Liver (tissue), 3 donors: ENCODE data around the gene RNASEH2A.

Source experiments
- EGR1 ChIP-seq, 2 donors: IDR thresholded peaks; 2 replicates each; pipeline ENCODE4 v1.6.1; 2016 to 2018; ENCODE audit warnings: antibody characterized with exemption in 2 of 2, low read depth in 2 of 2
- RAD21 ChIP-seq, 2 donors: IDR thresholded peaks; 2 replicates each; pipeline ENCODE4 v1.6.1; 2016; ENCODE audit warnings: antibody characterized with exemption in 2 of 2, mild to moderate bottlenecking in 2 of 2
- TAF1 ChIP-seq: conservative IDR thresholded peaks from 2 replicates; pipeline ENCODE4 v1.6.1; 2016; ENCODE audit warnings: antibody characterized with exemption, mild to moderate bottlenecking
- YY1 ChIP-seq: IDR thresholded peaks from 2 replicates; pipeline ENCODE4 v1.6.1; 2016; ENCODE audit warnings: antibody characterized with exemption, mild to moderate bottlenecking
- TF ChIP-seq, protein P1 (sequence below): fragments of 150-350 bp; IDR thresholded peaks from 2 replicates; pipeline ENCODE4 v1.5.1; 2017; ENCODE audit warnings: improper control_type of control experiment, low read depth, low read length; ENCODE audit not compliant: missing input control
- TF ChIP-seq, protein P2 (sequence below): IDR thresholded peaks from 2 replicates; pipeline ENCODE4 v1.6.1; 2016; ENCODE audit warnings: antibody characterized with exemption
- donor health status: healthy.
- donor health status: healthy.

DNA sequence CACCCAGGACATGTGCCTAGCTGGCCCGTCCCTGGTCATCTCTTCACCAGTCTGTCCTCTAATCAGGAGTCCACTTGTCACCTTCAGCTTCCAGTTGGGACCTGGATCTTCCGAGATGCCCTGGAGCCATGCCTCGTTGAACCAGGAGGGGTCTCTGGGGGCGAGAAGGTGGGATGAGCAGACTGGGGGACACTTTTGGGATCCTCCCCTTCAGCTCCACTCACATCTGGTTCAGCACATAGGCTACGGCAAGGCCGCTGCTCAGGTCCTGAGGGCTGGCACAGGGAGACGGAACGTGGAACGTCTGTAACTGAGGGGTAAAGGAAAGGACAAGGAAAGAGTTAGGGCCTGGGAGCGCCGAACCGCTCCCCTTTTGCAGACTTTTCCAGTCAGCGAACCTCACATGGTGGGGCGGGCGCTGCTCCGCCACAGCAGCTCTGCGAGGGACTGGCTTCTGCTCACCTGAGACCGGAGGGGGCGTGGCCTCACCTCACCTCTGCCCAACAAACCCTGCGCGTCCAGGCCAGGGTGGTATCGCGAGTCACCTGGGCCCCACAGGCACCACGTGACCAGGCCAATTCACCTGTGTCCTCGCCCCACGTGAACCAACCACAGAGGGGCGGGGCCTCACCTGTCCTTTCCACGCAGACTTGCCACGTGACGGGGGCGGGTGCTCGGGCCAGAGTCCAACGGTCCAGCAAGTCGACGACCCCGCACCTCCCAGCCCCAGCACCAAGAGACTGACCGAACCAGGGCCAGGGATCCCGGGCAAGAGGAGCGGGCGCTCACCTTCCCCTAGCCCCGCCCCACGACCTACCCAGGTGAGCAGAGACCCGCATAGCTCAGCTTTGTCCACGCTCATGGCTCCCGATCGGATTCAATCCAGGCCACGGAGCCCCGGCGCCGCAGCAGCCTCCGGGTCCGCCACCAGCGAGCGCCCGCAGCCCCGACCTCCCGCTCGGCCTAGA, 31.5 kb upstream of the RNASEH2A start, which contains the start of gene HOOK2:
- TF ChIP-seq, protein P1, sequence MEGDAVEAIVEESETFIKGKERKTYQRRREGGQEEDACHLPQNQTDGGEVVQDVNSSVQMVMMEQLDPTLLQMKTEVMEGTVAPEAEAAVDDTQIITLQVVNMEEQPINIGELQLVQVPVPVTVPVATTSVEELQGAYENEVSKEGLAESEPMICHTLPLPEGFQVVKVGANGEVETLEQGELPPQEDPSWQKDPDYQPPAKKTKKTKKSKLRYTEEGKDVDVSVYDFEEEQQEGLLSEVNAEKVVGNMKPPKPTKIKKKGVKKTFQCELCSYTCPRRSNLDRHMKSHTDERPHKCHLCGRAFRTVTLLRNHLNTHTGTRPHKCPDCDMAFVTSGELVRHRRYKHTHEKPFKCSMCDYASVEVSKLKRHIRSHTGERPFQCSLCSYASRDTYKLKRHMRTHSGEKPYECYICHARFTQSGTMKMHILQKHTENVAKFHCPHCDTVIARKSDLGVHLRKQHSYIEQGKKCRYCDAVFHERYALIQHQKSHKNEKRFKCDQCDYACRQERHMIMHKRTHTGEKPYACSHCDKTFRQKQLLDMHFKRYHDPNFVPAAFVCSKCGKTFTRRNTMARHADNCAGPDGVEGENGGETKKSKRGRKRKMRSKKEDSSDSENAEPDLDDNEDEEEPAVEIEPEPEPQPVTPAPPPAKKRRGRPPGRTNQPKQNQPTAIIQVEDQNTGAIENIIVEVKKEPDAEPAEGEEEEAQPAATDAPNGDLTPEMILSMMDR, result no peak
- TF ChIP-seq YY1 (no peak), RAD21 (IDR thresholded peaks at IDR 0.05) (no peak), TAF1 (no peak), EGR1 (IDR thresholded peaks at IDR 0.05; ENCODE audit: low read depth in 2 of 2) (no peak)
- TF ChIP-seq, protein P2, sequence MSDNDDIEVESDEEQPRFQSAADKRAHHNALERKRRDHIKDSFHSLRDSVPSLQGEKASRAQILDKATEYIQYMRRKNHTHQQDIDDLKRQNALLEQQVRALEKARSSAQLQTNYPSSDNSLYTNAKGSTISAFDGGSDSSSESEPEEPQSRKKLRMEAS, result no peak
